A673 (cell line): Measurements from ENCODE around the gene NINJ2.

Source experiments
- CTCF ChIP-seq: fragments of 300-800, 200-600 bp; sonication (generic); conservative IDR thresholded peaks from 2 replicates; pipeline ENCODE4 v1.5.1; 2017; ENCODE audit warnings: low read depth, mild to moderate bottlenecking, antibody characterized with exemption, low read length, moderate library complexity, mixed read lengths
- EZH2 ChIP-seq: fragments of 200-600 bp; sonication (generic); IDR thresholded peaks from 2 replicates; pipeline ENCODE4 v1.6.1; 2017; ENCODE audit warnings: borderline replicate concordance, low read depth, mild to moderate bottlenecking, mixed read lengths, antibody characterized with exemption, low read length; ENCODE audit not compliant: poor library complexity, severe bottlenecking

- no peak for TF ChIP-seq EZH2
- TF ChIP-seq CTCF = no peak
Measured at GRCh38 chr12:588024-588322, 75.3 kb downstream of the NINJ2 start.
